KOPT-K1 (cell line): ENCODE measurements around the gene CACNA2D1.

Source experiments
- H3K27ac ChIP-seq: fragments of 200-600 bp; sonication (generic); 2 replicates; pipeline ENCODE4 v1.5.1; 2016; ENCODE audit warnings: antibody characterized with exemption, mild to moderate bottlenecking, low read depth, low read length; ENCODE audit not compliant: poor library complexity, severe bottlenecking
- H3K36me3 ChIP-seq: fragments of 200-600 bp; sonication (generic); 2 replicates; pipeline ENCODE4 v1.5.1; 2017; ENCODE audit warnings: antibody characterized with exemption, mild to moderate bottlenecking, low read length, moderate library complexity; ENCODE audit not compliant: insufficient read depth
- H3K9me3 ChIP-seq: fragments of 200-600 bp; sonication (generic); 2 replicates; pipeline ENCODE4 v1.5.1; 2017; ENCODE audit warnings: antibody characterized with exemption, low read length, mild to moderate bottlenecking; ENCODE audit not compliant: insufficient read depth, poor library complexity, severe bottlenecking

CACNA2D1 gene

DNA sequence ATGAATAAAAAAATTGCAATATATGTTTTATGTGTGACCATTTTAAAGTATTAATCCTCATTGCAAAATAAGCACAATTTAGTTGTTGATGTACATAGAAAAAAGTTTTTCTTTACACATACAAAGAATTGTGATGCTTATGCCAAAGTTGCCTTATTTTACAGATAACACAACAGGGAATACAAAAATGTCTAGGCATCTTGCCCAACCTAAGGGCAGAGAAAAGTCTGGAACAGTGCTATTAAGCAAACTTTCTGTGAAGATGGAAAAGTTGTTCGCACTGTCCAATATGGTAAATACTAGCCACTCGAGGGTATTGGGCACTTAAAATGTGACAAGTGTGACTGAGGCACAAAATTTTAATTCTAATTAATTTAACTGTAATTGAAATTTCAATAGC lies 483.6 kb downstream of the CACNA2D1 start:
- Histone ChIP-seq H3K9me3 (no peaks in the 10 kb centered on the region), H3K36me3 (no peaks in the 10 kb centered on the region), H3K27ac (no peak overlapping the region)

GRCh38 chr7:81957517-81957916 lies 486.1 kb downstream of the CACNA2D1 start:
- H3K9me3 ChIP-seq, result no peaks in the 10 kb centered on the region
- no peak overlapping the region for H3K27ac ChIP-seq
- no peaks in the 10 kb centered on the region for H3K36me3 ChIP-seq

DNA sequence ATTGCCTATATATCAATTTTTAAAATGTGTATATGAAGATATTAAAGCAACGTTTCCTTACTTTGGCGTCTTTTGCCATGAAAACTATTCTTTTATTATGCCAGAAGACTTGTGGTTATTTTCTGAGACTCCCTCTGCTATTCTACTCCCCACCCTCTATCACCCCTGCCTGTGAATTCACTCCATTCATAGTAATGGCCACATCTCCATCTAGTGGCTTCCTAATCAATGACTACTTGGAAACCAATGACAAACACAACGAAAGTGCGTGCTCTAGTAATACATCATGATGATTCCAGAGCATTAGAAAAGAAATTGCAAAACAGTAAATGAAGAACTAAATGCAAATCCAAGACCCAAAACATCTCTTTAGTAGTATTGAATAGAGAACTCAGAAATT lies 487.1 kb downstream of the CACNA2D1 start:
- Histone ChIP-seq H3K27ac (no peak overlapping the region), H3K36me3 (no peaks in the 10 kb centered on the region), H3K9me3 (no peaks in the 10 kb centered on the region)

GRCh38 chr7:81949306-81949705 lies 494.3 kb downstream of the CACNA2D1 start:
- Histone ChIP-seq H3K27ac (no peak overlapping the region), H3K9me3 (no peaks in the 10 kb centered on the region), H3K36me3 (no peaks in the 10 kb centered on the region)

GRCh38 chr7:81944058-81944457 lies 499.5 kb downstream of the CACNA2D1 start:
- no peaks in the 10 kb centered on the region for H3K9me3 ChIP-seq
- H3K27ac ChIP-seq, result no peak overlapping the region
- no peaks in the 10 kb centered on the region for H3K36me3 ChIP-seq

DNA sequence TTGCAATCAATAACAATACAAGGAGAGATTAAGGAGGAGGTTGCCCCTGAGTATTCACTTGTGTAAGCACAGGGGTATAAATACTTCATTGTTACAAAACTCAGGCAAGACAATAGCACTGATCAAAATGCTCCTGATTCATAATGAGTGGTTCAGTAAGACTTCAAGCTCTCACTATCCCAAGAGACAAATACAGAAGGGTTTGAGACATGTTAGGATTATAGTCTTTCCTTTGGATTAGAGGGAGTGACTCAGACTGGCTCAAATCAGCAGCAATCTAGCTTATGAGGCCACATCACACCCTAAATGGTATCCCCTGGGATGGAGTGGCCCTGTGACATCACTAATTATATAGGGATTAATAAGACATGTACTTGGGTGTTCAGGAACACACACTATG lies 506.5 kb downstream of the CACNA2D1 start:
- H3K36me3 ChIP-seq, result no peaks in the 10 kb centered on the region
- H3K27ac ChIP-seq, result no peak overlapping the region
- no peaks in the 10 kb centered on the region for H3K9me3 ChIP-seq

DNA sequence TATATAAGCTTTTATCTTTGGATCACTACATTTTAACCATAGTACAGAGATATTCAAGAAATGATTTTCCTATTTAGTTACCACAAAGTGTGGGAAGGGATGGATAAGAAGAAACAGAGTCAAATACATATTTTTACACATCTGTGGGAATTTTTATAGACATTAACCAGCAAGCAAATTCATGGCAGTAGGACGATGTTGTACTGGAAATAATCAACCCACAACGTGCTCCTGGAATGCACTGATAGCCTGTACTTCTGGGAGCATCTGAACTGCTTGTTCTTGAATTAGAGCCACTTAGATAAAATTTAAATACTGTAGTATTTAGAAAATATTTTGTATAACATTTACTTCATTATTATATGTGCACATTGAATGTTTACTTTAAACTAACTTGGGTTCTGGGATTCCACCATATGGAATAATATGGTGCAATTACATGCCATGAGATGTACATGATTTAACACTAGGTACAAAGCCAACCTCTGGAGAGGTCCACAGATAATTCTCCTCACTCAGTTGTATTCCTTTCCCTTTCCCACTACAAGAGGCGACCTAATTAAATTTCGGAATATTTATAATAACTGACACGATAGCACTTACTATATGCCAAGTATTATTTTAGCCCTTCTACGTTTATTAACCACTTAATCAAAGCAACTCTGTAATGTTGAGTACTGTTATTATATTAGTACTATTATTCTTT lies 508.8 kb downstream of the CACNA2D1 start:
- H3K9me3 ChIP-seq, result no peaks in the 10 kb centered on the region
- H3K27ac ChIP-seq, result no peak overlapping the region
- H3K36me3 ChIP-seq, result no peaks in the 10 kb centered on the region

- no peaks in the 10 kb centered on the region for H3K9me3 ChIP-seq
These were observed 510.6 kb downstream of the CACNA2D1 start for GRCh38 chr7:81932936-81933335.

GRCh38 chr7:81929386-81929785 lies 514.2 kb downstream of the CACNA2D1 start:
- Histone ChIP-seq H3K9me3 (no peaks in the 10 kb centered on the region), H3K36me3 (no peaks in the 10 kb centered on the region), H3K27ac (no peak overlapping the region)

More at GRCh38 chr7:81932936-81933335, 510.6 kb downstream of the CACNA2D1 start:
- H3K36me3 ChIP-seq, result no peaks in the 10 kb centered on the region
- no peak overlapping the region for H3K27ac ChIP-seq

- Histone ChIP-seq H3K36me3 (no peaks in the 10 kb centered on the region), H3K27ac (no peak overlapping the region), H3K9me3 (no peaks in the 10 kb centered on the region)
These were observed 517.4 kb downstream of the CACNA2D1 start for GRCh38 chr7:81926154-81926553.

DNA sequence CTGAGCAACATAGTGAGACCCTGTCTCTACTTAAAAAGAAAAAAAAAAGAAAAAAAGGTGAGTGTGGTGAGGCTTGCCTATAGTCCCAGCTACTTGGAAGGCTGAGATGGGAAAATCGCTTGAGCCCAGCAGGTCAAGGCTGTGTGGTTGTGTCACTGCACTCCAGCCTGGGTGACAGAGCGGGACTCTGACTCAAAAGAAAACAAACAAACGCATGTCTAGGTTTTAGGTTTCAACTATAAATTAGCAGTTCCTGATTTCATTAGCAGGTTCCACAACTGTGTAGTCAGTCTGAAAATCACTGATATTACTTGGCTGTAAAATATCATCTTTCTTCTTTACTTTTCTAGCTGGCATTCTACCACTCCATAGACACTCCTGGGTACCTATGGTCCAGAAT lies 518.0 kb downstream of the CACNA2D1 start:
- H3K27ac ChIP-seq, result no peak overlapping the region

DNA sequence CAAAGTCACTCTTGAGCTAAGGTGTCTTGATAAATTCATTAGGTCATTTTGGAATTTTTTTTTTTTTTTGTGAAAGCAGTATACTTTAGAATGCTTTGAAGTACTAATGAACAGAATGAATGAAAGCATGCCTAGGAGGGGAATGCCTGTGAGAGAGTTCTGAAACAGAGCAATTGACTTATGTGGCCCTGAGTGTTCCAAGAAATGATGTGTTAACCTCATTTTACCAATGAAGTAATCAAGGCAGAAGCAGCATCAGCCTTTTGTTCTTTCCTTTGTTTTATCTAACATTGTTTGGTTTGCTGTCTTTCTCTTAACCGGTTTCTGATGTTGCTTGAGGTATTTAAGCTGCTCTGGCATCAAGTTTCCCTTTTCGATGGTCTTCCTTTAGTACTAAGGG lies 519.1 kb downstream of the CACNA2D1 start:
- Histone ChIP-seq H3K27ac (no peak overlapping the region), H3K9me3 (peaks cover 7% of the 10 kb centered on the region), H3K36me3 (no peaks in the 10 kb centered on the region)

More for the DNA sequence above, 518.0 kb downstream of the CACNA2D1 start:
- H3K36me3 ChIP-seq, result no peaks in the 10 kb centered on the region
- H3K9me3 ChIP-seq, result peaks cover 1% of the 10 kb centered on the region

- H3K9me3 ChIP-seq, result peaks cover 7% of the 10 kb centered on the region
- no peaks in the 10 kb centered on the region for H3K36me3 ChIP-seq
- no peak overlapping the region for H3K27ac ChIP-seq
These were observed 524.1 kb downstream of the CACNA2D1 start for GRCh38 chr7:81919494-81919893.

DNA sequence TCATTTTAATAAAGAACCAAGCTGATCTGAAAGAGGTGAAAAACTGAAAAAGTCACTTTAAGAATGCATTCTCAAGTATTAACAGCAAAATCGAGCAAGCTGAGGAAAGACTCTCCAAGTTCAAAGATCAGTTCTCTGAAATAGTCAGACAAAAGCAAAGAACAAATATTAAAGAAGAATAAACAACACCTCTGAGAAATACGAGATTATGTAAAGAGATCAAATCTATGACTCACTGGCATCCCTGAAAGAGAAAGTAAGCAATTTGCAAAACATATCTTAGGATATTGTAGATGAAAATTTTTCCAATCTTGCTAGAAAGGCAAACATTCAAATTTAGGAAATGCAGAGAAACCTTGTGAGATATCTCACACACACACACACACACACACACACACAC lies 535.4 kb downstream of the CACNA2D1 start:
- H3K27ac ChIP-seq, result no peak overlapping the region
- no peaks in the 10 kb centered on the region for H3K9me3 ChIP-seq
- no peaks in the 10 kb centered on the region for H3K36me3 ChIP-seq

- H3K36me3 ChIP-seq, result no peaks in the 10 kb centered on the region
- H3K27ac ChIP-seq, result no peak overlapping the region
- H3K9me3 ChIP-seq, result no peaks in the 10 kb centered on the region
These were observed 540.5 kb downstream of the CACNA2D1 start for GRCh38 chr7:81903115-81903514.

DNA sequence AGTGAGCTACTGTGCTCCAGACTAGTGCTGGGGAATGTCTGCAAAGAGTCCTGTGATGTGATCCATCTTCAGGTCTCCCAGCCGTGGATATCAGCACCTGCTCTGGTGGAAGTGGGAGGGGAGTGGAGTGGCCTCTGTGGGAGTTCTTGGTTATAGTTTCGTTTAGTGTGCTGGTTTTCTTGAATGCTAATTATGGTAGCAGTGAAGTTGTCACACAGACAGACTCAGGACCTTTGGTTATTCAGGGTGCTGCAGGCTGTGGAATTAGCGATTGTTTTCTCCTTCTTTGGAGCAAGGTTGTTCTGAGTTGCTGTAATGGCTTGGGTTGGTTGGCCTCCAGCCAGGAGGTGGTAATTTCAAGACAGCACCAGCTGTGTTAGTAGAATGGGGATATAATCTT lies 541.0 kb downstream of the CACNA2D1 start:
- H3K36me3 ChIP-seq, result no peaks in the 10 kb centered on the region
- H3K27ac ChIP-seq, result no peak overlapping the region
- H3K9me3 ChIP-seq, result no peaks in the 10 kb centered on the region
